ENCODE data around the gene COBLL1.

- no peak for TF ChIP-seq CTCF (IDR thresholded peaks at IDR 0.05)
- TF ChIP-seq POLR2AphosphoS5 (IDR thresholded peaks at IDR 0.05), result no peak
- no peak for TF ChIP-seq POLR2A (IDR thresholded peaks at IDR 0.05)
- no peak for TF ChIP-seq EP300 (IDR thresholded peaks at IDR 0.05)
Measured at GRCh38 chr2:164835302-164835701, 6.3 kb downstream of the COBLL1 start.
